Nephron (organoid): Measurements from ENCODE around the gene HDLBP.

ENCODE experiments used
- H3K27ac Mint-ChIP-seq, 3 experiments: 2 replicates each; pipeline ENCODE4 v1.8.0; 2020; ENCODE audit warnings: mixed read lengths in 3 of 3, mild to moderate bottlenecking in 2 of 3, moderate library complexity in 1 of 3
- H3K27me3 Mint-ChIP-seq: 2 replicates; pipeline ENCODE4 v1.8.0; 2021; ENCODE audit warnings: low read depth, mild to moderate bottlenecking, moderate library complexity, mixed read lengths
- H3K36me3 Mint-ChIP-seq: 2 replicates; pipeline ENCODE4 v1.8.0; 2020; ENCODE audit warnings: low read depth, mixed read lengths
- H3K4me1 Mint-ChIP-seq: 2 replicates; pipeline ENCODE4 v1.8.0; 2020; ENCODE audit warnings: mixed read lengths
- H3K4me3 Mint-ChIP-seq, 3 experiments: 2 replicates each; pipeline ENCODE4 v1.8.0; 2020; ENCODE audit warnings: mild to moderate bottlenecking in 3 of 3, mixed read lengths in 3 of 3, moderate library complexity in 2 of 3
- H3K9me3 Mint-ChIP-seq: 2 replicates; pipeline ENCODE4 v1.8.0; 2020; ENCODE audit warnings: mixed read lengths
- CTCF ChIP-seq, 3 experiments: fragments of 200-600 bp; sonication (generic); IDR thresholded peaks; one replicate each; pipeline ENCODE4 v1.5.0; 2021; ENCODE audit warnings: antibody characterized with exemption in 3 of 3; ENCODE audit not compliant: unreplicated experiment in 3 of 3

HDLBP gene

GRCh38 chr2:241291977-241292376 is 23.5 kb downstream of the HDLBP start:
- Mint-ChIP-seq H3K4me1 (no peaks in the 10 kb centered on the region), H3K9me3 (peaks cover 5% of the 10 kb centered on the region), H3K4me3 (no peak overlapping the region), H3K27me3 (no peaks in the 10 kb centered on the region), H3K27ac (no peak overlapping the region), H3K36me3 (peaks cover 19% of the 10 kb centered on the region)
- TF ChIP-seq CTCF (IDR thresholded peaks at IDR 0.05; ENCODE audit: unreplicated experiment in 3 of 3): no peak

GRCh38 chr2:241291153-241291552 is 24.3 kb downstream of the HDLBP start:
- H3K27ac Mint-ChIP-seq: no peak overlapping the region

GRCh38 chr2:241289597-241289996 is 25.9 kb downstream of the HDLBP start:
- no peak for TF ChIP-seq CTCF (IDR thresholded peaks at IDR 0.05; ENCODE audit: unreplicated experiment in 3 of 3)
- no peaks in the 10 kb centered on the region for H3K9me3 Mint-ChIP-seq
- H3K4me1 Mint-ChIP-seq: no peaks in the 10 kb centered on the region
- peaks cover 8% of the 10 kb centered on the region for H3K36me3 Mint-ChIP-seq
- no peaks in the 10 kb centered on the region for H3K27me3 Mint-ChIP-seq
- no peak overlapping the region for H3K27ac Mint-ChIP-seq
- H3K4me3 Mint-ChIP-seq: no peak overlapping the region

More at GRCh38 chr2:241291153-241291552, 24.3 kb downstream of the HDLBP start:
- Mint-ChIP-seq H3K27me3 (no peaks in the 10 kb centered on the region), H3K9me3 (peaks cover 5% of the 10 kb centered on the region), H3K4me1 (no peaks in the 10 kb centered on the region), H3K4me3 (no peak overlapping the region), H3K36me3 (peaks cover 15% of the 10 kb centered on the region)
- no peak for TF ChIP-seq CTCF (IDR thresholded peaks at IDR 0.05; ENCODE audit: unreplicated experiment in 3 of 3)

- no peaks in the 10 kb centered on the region for H3K27me3 Mint-ChIP-seq
- peaks cover 8% of the 10 kb centered on the region for H3K36me3 Mint-ChIP-seq
- H3K4me1 Mint-ChIP-seq: no peaks in the 10 kb centered on the region
- TF ChIP-seq CTCF (IDR thresholded peaks at IDR 0.05; ENCODE audit: unreplicated experiment in 3 of 3): no peak
- H3K27ac Mint-ChIP-seq: no peak overlapping the region
- H3K4me3 Mint-ChIP-seq: no peak overlapping the region
- H3K9me3 Mint-ChIP-seq: no peaks in the 10 kb centered on the region
These were observed 26.4 kb downstream of the HDLBP start for GRCh38 chr2:241289053-241289452.

GRCh38 chr2:241288324-241288888 is 27.1 kb downstream of the HDLBP start:
- H3K27ac Mint-ChIP-seq: no peak overlapping the region
- no peaks in the 10 kb centered on the region for H3K27me3 Mint-ChIP-seq
- H3K9me3 Mint-ChIP-seq: no peaks in the 10 kb centered on the region
- no peaks in the 10 kb centered on the region for H3K4me1 Mint-ChIP-seq
- peaks cover 8% of the 10 kb centered on the region for H3K36me3 Mint-ChIP-seq
- no peak overlapping the region for H3K4me3 Mint-ChIP-seq
- TF ChIP-seq CTCF (IDR thresholded peaks at IDR 0.05; ENCODE audit: unreplicated experiment in 3 of 3): no peak

GRCh38 chr2:241286348-241287090 is 29.0 kb downstream of the HDLBP start:
- no peak for TF ChIP-seq CTCF (IDR thresholded peaks at IDR 0.05; ENCODE audit: unreplicated experiment in 3 of 3)
- no peak overlapping the region for H3K4me3 Mint-ChIP-seq
- no peaks in the 10 kb centered on the region for H3K27me3 Mint-ChIP-seq
- H3K27ac Mint-ChIP-seq: no peak overlapping the region
- no peaks in the 10 kb centered on the region for H3K9me3 Mint-ChIP-seq
- H3K4me1 Mint-ChIP-seq: no peaks in the 10 kb centered on the region
- H3K36me3 Mint-ChIP-seq: peaks cover 8% of the 10 kb centered on the region
